HEK293 (cell line): ENCODE measurements around the gene PSME1.

Source experiments
- GFI1B ChIP-seq: fragments of 450-650 bp; formaldehyde crosslinking; IDR thresholded peaks from 2 replicates; pipeline ENCODE4 v1.5.1; 2016; ENCODE audit warnings: missing biosample characterization, missing genetic modification characterization
- GLIS2 ChIP-seq: fragments of 450-650 bp; formaldehyde crosslinking; IDR thresholded peaks from 2 replicates; pipeline ENCODE4 v1.5.1; 2016; ENCODE audit warnings: missing biosample characterization, missing genetic modification characterization
- MZF1 ChIP-seq: fragments of 450-650 bp; formaldehyde crosslinking; IDR thresholded peaks from 2 replicates; pipeline ENCODE4 v1.5.1; 2017; ENCODE audit warnings: missing biosample characterization, missing genetic modification characterization, borderline replicate concordance
- SALL2 ChIP-seq: fragments of 450-650 bp; formaldehyde crosslinking; IDR thresholded peaks from 2 replicates; pipeline ENCODE4 v1.5.0; 2017; ENCODE audit warnings: missing biosample characterization, mild to moderate bottlenecking, missing genetic modification characterization, borderline replicate concordance
- SETDB1 ChIP-seq: IDR thresholded peaks from one replicate; pipeline ENCODE4 v1.6.1; 2017; ENCODE audit warnings: mild to moderate bottlenecking, low read length, moderate library complexity, mixed read lengths; ENCODE audit not compliant: insufficient read length
- YY1 ChIP-seq: fragments of 450-650 bp; formaldehyde crosslinking; IDR thresholded peaks from 2 replicates; pipeline ENCODE4 v1.5.1; 2018; ENCODE audit warnings: missing biosample characterization, missing genetic modification characterization
- ZBTB8A ChIP-seq: fragments of 450-650 bp; formaldehyde crosslinking; IDR thresholded peaks from 2 replicates; pipeline ENCODE4 v1.5.1; 2016; ENCODE audit warnings: missing biosample characterization, missing genetic modification characterization
- ZNF121 ChIP-seq: fragments of 450-650 bp; formaldehyde crosslinking; IDR thresholded peaks from 2 replicates; pipeline ENCODE4 v1.5.1; 2016; ENCODE audit warnings: missing biosample characterization, missing genetic modification characterization
- ZNF138 ChIP-seq: fragments of 450-650 bp; formaldehyde crosslinking; IDR thresholded peaks from 2 replicates; pipeline ENCODE4 v1.5.1; 2016; ENCODE audit warnings: missing biosample characterization, missing genetic modification characterization, borderline replicate concordance
- ZNF174 ChIP-seq: fragments of 450-650 bp; formaldehyde crosslinking; IDR thresholded peaks from 2 replicates; pipeline ENCODE4 v1.5.0; 2017; ENCODE audit warnings: missing biosample characterization, mild to moderate bottlenecking, missing genetic modification characterization
- ZNF19 ChIP-seq: fragments of 450-650 bp; formaldehyde crosslinking; IDR thresholded peaks from 2 replicates; pipeline ENCODE4; 2016; ENCODE audit warnings: missing biosample characterization, missing genetic modification characterization, low read depth
- ZNF248 ChIP-seq: fragments of 450-650 bp; formaldehyde crosslinking; IDR thresholded peaks from 2 replicates; pipeline ENCODE4 v1.5.1; 2017; ENCODE audit warnings: missing biosample characterization, missing genetic modification characterization
- ZNF341 ChIP-seq: fragments of 450-650 bp; formaldehyde crosslinking; IDR thresholded peaks from 2 replicates; pipeline ENCODE4; 2016; ENCODE audit warnings: low read depth, missing biosample characterization, missing genetic modification characterization
- ZNF391 ChIP-seq: fragments of 450-650 bp; formaldehyde crosslinking; IDR thresholded peaks from 2 replicates; pipeline ENCODE4 v1.5.1; 2016; ENCODE audit warnings: low read depth, missing biosample characterization, missing genetic modification characterization, borderline replicate concordance
- ZNF426 ChIP-seq: fragments of 450-650 bp; formaldehyde crosslinking; IDR thresholded peaks from 2 replicates; pipeline ENCODE4 v1.5.1; 2017; ENCODE audit warnings: missing biosample characterization, missing genetic modification characterization, mild to moderate bottlenecking, inconsistent platforms, moderate library complexity
- ZNF48 ChIP-seq: fragments of 450-650 bp; formaldehyde crosslinking; IDR thresholded peaks from 2 replicates; pipeline ENCODE4 v1.5.1; 2016; ENCODE audit warnings: missing biosample characterization, missing genetic modification characterization
- ZNF555 ChIP-seq: fragments of 450-650 bp; formaldehyde crosslinking; conservative IDR thresholded peaks from 2 replicates; pipeline ENCODE4 v1.5.1; 2017; ENCODE audit warnings: missing biosample characterization, mild to moderate bottlenecking, missing genetic modification characterization, inconsistent platforms
- ZNF596 ChIP-seq: fragments of 450-650 bp; IDR thresholded peaks from 2 replicates; pipeline ENCODE4 v1.5.0; 2018; ENCODE audit warnings: missing biosample characterization, mild to moderate bottlenecking, missing genetic modification characterization, moderate library complexity
- ZNF654 ChIP-seq: fragments of 450-650 bp; formaldehyde crosslinking; IDR thresholded peaks from 2 replicates; pipeline ENCODE4 v1.5.1; 2016; ENCODE audit warnings: low read depth, missing biosample characterization, missing genetic modification characterization
- ZNF747 ChIP-seq: fragments of 450-650 bp; formaldehyde crosslinking; IDR thresholded peaks from 2 replicates; pipeline ENCODE4 v1.5.1; 2016; ENCODE audit warnings: missing biosample characterization, missing genetic modification characterization
- ZNF776 ChIP-seq: fragments of 450-650 bp; formaldehyde crosslinking; IDR thresholded peaks from 2 replicates; pipeline ENCODE4 v1.5.0; 2017; ENCODE audit warnings: missing biosample characterization, missing genetic modification characterization, borderline replicate concordance
- ZNF785 ChIP-seq: fragments of 450-650 bp; formaldehyde crosslinking; IDR thresholded peaks from 2 replicates; pipeline ENCODE4 v1.5.1; 2016; ENCODE audit warnings: missing biosample characterization, missing genetic modification characterization
- ZNF792 ChIP-seq: fragments of 450-650 bp; formaldehyde crosslinking; IDR thresholded peaks from 2 replicates; pipeline ENCODE4 v1.5.1; 2016; ENCODE audit warnings: missing biosample characterization, missing genetic modification characterization
- ZNF830 ChIP-seq: fragments of 450-650 bp; IDR thresholded peaks from 2 replicates; pipeline ENCODE4 v1.5.0; 2018; ENCODE audit warnings: missing biosample characterization, missing genetic modification characterization, low read depth, mild to moderate bottlenecking, moderate library complexity
- ZSCAN16 ChIP-seq: fragments of 450-650 bp; formaldehyde crosslinking; IDR thresholded peaks from 2 replicates; pipeline ENCODE4 v1.5.1; 2016; ENCODE audit warnings: missing biosample characterization, missing genetic modification characterization
- TF ChIP-seq, protein P1 (sequence below): fragments of 450-650 bp; formaldehyde crosslinking; IDR thresholded peaks from 2 replicates; pipeline ENCODE4 v1.5.1; 2016; ENCODE audit warnings: missing biosample characterization, missing genetic modification characterization
- TF ChIP-seq, protein P2 (sequence below): fragments of 450-650 bp; formaldehyde crosslinking; IDR thresholded peaks from 2 replicates; pipeline ENCODE4; 2016; ENCODE audit warnings: missing biosample characterization, missing genetic modification characterization
- TF ChIP-seq, protein P3 (sequence below): fragments of 450-650 bp; formaldehyde crosslinking; IDR thresholded peaks from 2 replicates; pipeline ENCODE4 v1.5.1; 2016; ENCODE audit warnings: missing biosample characterization, missing genetic modification characterization
- TF ChIP-seq, protein P4 (sequence below): fragments of 450-650 bp; formaldehyde crosslinking; IDR thresholded peaks from 2 replicates; pipeline ENCODE4 v1.5.1; 2016; ENCODE audit warnings: missing biosample characterization, missing genetic modification characterization, borderline replicate concordance

PSME1 gene

DNA sequence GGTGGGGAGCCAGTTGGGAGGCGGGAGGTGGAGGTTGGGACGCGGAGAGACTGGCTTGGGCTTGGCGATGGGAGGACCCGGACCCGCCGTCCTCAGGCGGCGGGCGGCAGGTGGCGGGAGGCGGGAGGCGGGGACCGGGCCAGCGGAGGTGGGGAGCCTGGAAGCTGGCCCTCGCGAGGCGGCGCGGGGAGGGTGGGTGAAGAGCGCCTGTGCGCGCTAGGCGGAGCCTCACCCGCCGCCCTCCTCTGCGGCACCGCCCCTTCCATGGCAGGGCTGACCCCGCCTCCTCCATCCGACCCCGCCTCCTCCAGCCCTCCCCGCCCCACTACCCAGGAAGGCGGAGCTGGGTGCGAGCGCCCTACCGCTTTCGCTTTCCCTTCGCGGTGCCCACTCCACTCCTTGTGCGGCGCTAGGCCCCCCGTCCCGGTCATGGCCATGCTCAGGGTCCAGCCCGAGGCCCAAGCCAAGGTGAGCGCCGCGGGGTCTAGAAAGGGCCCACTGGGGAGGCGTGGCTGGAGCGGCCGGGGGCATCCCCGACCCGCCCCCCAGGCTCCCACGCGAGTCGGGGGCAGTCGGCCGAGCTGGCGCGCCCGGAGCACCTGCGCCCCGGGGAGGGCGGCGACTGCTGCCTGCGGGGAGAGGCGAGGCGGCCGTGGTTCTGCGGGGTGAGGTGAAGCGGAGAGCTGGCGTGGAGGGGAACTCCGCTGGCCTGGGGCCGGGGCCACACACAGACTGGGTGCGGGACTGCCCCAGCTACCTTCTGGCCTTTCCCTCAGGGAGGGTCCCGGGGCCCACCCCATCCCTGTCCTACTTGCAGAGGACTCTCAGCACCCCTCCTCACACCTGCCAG lies at the start of gene PSME1 (continued):
- TF ChIP-seq ZNF138 (tag by site-specific recombination) (no peak), ZNF785 (tag by site-specific recombination) (no peak), ZNF391 (tag by site-specific recombination) (no peak), ZBTB8A (tag by site-specific recombination) (peak; percentile 96), ZNF174 (tag by site-specific recombination) (no peak), GFI1B (tag by site-specific recombination) (no peak), GLIS2 (tag by site-specific recombination) (peak; percentile 80; the same call in 1 of the 2 replicates), ZNF426 (tag by site-specific recombination) (no peak), ZNF776 (tag by site-specific recombination) (no peak), YY1 (0 out of 2 replicates have a peak, but pooled peaks have one; percentile 33), ZNF747 (tag by site-specific recombination) (no peak), ZNF555 (tag by site-specific recombination) (no peak), SALL2 (tag by site-specific recombination) (no peak), ZNF596 (no peak), SETDB1 (no peak), ZNF121 (tag by site-specific recombination) (no peak), ZNF792 (no peak), ZNF830 (no peak), ZNF341 (tag by site-specific recombination) (peak; percentile 96), ZNF248 (no peak), ZSCAN16 (tag by site-specific recombination) (no peak), ZNF19 (tag by site-specific recombination) (no peak), ZNF654 (tag by site-specific recombination) (no peak), MZF1 (tag by site-specific recombination) (no peak), ZNF48 (tag by site-specific recombination) (no peak)
- TF ChIP-seq, protein P1, sequence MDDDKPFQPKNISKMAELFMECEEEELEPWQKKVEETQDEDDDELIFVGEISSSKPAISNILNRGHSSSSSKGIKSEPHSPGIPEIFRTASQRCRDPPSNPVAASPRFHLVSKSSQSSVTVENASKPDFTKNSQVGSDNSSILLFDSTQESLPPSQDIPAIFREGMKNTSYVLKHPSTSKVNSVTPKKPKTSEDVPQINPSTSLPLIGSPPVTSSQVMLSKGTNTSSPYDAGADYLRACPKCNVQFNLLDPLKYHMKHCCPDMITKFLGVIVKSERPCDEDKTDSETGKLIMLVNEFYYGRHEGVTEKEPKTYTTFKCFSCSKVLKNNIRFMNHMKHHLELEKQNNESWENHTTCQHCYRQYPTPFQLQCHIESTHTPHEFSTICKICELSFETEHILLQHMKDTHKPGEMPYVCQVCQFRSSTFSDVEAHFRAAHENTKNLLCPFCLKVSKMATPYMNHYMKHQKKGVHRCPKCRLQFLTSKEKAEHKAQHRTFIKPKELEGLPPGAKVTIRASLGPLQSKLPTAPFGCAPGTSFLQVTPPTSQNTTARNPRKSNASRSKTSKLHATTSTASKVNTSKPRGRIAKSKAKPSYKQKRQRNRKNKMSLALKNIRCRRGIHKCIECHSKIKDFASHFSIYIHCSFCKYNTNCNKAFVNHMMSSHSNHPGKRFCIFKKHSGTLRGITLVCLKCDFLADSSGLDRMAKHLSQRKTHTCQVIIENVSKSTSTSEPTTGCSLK = no peak
- TF ChIP-seq, protein P2, sequence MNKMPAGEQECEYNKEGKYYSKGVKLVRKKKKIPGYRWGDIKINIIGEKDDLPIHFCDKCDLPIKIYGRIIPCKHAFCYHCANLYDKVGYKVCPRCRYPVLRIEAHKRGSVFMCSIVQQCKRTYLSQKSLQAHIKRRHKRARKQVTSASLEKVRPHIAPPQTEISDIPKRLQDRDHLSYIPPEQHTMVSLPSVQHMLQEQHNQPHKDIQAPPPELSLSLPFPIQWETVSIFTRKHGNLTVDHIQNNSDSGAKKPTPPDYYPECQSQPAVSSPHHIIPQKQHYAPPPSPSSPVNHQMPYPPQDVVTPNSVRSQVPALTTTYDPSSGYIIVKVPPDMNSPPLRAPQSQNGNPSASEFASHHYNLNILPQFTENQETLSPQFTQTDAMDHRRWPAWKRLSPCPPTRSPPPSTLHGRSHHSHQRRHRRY (tag by site-specific recombination) = no peak
- TF ChIP-seq, protein P3, sequence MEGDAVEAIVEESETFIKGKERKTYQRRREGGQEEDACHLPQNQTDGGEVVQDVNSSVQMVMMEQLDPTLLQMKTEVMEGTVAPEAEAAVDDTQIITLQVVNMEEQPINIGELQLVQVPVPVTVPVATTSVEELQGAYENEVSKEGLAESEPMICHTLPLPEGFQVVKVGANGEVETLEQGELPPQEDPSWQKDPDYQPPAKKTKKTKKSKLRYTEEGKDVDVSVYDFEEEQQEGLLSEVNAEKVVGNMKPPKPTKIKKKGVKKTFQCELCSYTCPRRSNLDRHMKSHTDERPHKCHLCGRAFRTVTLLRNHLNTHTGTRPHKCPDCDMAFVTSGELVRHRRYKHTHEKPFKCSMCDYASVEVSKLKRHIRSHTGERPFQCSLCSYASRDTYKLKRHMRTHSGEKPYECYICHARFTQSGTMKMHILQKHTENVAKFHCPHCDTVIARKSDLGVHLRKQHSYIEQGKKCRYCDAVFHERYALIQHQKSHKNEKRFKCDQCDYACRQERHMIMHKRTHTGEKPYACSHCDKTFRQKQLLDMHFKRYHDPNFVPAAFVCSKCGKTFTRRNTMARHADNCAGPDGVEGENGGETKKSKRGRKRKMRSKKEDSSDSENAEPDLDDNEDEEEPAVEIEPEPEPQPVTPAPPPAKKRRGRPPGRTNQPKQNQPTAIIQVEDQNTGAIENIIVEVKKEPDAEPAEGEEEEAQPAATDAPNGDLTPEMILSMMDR (tag by site-specific recombination) = peak; percentile 8; the same call in 1 of the 2 replicates
- TF ChIP-seq, protein P4, sequence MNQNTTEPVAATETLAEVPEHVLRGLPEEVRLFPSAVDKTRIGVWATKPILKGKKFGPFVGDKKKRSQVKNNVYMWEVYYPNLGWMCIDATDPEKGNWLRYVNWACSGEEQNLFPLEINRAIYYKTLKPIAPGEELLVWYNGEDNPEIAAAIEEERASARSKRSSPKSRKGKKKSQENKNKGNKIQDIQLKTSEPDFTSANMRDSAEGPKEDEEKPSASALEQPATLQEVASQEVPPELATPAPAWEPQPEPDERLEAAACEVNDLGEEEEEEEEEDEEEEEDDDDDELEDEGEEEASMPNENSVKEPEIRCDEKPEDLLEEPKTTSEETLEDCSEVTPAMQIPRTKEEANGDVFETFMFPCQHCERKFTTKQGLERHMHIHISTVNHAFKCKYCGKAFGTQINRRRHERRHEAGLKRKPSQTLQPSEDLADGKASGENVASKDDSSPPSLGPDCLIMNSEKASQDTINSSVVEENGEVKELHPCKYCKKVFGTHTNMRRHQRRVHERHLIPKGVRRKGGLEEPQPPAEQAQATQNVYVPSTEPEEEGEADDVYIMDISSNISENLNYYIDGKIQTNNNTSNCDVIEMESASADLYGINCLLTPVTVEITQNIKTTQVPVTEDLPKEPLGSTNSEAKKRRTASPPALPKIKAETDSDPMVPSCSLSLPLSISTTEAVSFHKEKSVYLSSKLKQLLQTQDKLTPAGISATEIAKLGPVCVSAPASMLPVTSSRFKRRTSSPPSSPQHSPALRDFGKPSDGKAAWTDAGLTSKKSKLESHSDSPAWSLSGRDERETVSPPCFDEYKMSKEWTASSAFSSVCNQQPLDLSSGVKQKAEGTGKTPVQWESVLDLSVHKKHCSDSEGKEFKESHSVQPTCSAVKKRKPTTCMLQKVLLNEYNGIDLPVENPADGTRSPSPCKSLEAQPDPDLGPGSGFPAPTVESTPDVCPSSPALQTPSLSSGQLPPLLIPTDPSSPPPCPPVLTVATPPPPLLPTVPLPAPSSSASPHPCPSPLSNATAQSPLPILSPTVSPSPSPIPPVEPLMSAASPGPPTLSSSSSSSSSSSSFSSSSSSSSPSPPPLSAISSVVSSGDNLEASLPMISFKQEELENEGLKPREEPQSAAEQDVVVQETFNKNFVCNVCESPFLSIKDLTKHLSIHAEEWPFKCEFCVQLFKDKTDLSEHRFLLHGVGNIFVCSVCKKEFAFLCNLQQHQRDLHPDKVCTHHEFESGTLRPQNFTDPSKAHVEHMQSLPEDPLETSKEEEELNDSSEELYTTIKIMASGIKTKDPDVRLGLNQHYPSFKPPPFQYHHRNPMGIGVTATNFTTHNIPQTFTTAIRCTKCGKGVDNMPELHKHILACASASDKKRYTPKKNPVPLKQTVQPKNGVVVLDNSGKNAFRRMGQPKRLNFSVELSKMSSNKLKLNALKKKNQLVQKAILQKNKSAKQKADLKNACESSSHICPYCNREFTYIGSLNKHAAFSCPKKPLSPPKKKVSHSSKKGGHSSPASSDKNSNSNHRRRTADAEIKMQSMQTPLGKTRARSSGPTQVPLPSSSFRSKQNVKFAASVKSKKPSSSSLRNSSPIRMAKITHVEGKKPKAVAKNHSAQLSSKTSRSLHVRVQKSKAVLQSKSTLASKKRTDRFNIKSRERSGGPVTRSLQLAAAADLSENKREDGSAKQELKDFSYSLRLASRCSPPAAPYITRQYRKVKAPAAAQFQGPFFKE = no peak
